ENCODE data around the gene DNAJC4.

DNA sequence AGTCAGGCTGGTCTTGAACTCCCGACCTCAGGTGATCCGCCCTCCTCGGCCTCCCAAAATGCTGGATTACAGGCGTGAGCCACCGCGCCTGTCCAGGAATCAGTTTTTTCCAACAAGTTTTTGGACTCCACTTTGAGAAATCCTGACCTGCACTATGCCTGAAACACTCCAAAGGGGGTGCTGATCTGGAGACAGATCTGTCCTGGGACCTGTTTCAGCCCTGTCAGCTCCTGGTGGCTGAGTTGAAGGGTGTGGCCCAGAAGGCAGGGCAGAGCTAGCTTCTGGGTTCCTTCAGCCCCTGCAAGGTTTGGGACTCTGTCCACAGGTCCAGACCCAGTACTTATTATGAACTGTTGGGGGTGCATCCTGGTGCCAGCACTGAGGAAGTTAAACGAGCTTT, 1.2 kb downstream of the DNAJC4 start:
- TF ChIP-seq TAF1 (IDR thresholded peaks at IDR 0.05; ENCODE audit: borderline replicate concordance, insufficient read depth, low read length) (no peak), POLR2AphosphoS5 (IDR thresholded peaks at IDR 0.05; ENCODE audit: low read depth, low read length) (no peak)
